Activated naive CD8-positive, alpha-beta T cell treated with anti-CD3 and anti-CD28 coated beads, Interleukin-2, amount 50 U/mL, for 16 hours (primary cell): Measurements from ENCODE around the gene FOXP4.
"Not testable (repeated sequence)": the region's sequence is repeated elsewhere in the genome, so short reads cannot be mapped to it uniquely, and the experiment has no call there.

Experiments
- DNase-seq: peaks from one replicate; pipeline ENCODE4 v3.0.0-alpha.2; 2020; ENCODE audit warnings: low read depth, low spot score

FOXP4 gene

GRCh38 chr6:41599015-41599851 is 53.1 kb downstream of the FOXP4 start:
- no peak for DNase-seq

GRCh38 chr6:41599852-41600445 is 53.8 kb downstream of the FOXP4 start:
- DNase-seq, result no peak

- DNase-seq, result no peak
Measured at GRCh38 chr6:41600499-41601247, 54.5 kb downstream of the FOXP4 start.

- DNase-seq, result no peak
Measured at GRCh38 chr6:41601248-41601549, 55.0 kb downstream of the FOXP4 start.

GRCh38 chr6:41602422-41602743 is 56.2 kb downstream of the FOXP4 start:
- DNase-seq, result no peak

- peak; percentile 49 for DNase-seq
Measured at GRCh38 chr6:41602864-41603608, 56.9 kb downstream of the FOXP4 start.

GRCh38 chr6:41604006-41604405 is 57.8 kb downstream of the FOXP4 start:
- DNase-seq, result no peak

GRCh38 chr6:41605649-41606048 is 59.5 kb downstream of the FOXP4 start:
- DNase-seq, result no peak

GRCh38 chr6:41607036-41607435 is 60.9 kb downstream of the FOXP4 start:
- no peak for DNase-seq

GRCh38 chr6:41607736-41608135 is 61.6 kb downstream of the FOXP4 start:
- no peak for DNase-seq

GRCh38 chr6:41608443-41609151 is 62.4 kb downstream of the FOXP4 start:
- no peak for DNase-seq

- no peak for DNase-seq
Measured at GRCh38 chr6:41614715-41615114, 68.5 kb downstream of the FOXP4 start.

- DNase-seq, result no peak
Measured at GRCh38 chr6:41615311-41615710, 69.1 kb downstream of the FOXP4 start.

GRCh38 chr6:41618598-41618997 is 72.4 kb downstream of the FOXP4 start:
- no peak for DNase-seq

GRCh38 chr6:41619193-41619592 is 73.0 kb downstream of the FOXP4 start:
- not testable (repeated sequence) for DNase-seq

- DNase-seq, result no peak
Measured at GRCh38 chr6:41621367-41621766, 75.2 kb downstream of the FOXP4 start.

GRCh38 chr6:41621802-41622201 is 75.6 kb downstream of the FOXP4 start:
- DNase-seq, result no peak

GRCh38 chr6:41622206-41622988 is 76.2 kb downstream of the FOXP4 start:
- DNase-seq, result no peak

GRCh38 chr6:41623330-41623729 is 77.1 kb downstream of the FOXP4 start:
- no peak for DNase-seq

- no peak for DNase-seq
Measured at GRCh38 chr6:41624621-41625380, 78.6 kb downstream of the FOXP4 start.
